ENCODE results near the gene HOXB3.

DNA sequence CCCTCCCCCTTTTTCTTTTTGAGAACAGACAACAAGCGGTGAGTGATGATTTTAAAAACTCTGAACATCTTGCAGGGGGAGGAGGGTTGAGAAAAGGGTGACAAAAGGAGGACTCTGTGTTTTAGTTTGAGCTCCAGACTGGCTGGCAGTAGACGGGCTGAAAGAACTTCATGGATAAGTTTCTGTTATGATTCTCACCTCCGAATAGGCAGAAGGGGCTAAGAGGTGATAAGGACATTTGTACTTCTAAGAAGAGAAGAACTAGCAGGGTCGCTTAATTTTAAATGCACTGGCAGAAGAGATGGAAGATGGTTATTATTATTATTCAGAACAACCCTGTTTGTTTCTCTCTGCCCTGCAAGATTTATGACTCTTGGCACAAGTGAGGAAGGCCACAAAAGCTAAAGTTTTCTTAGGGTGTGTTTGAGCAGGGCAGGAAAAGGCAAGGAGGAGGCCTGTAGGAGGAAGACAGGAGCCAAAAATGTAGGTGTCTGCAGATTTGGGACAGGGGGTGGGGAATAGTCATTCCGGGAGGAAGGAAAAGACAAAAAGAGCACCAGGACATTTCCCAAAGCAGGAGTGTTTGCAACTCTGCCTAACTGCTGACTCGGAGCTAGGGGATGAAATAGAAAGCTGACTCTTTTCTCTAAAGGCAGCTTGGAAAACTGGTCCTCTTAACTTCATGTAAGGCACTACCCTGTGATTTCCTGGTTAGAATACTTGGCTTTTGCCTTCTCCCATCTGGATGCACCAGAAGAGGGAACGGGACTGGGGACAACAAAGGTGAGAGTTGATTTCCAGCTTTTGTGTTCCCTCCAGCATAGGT lies 33.3 kb downstream of the HOXB3 start:
- TF ChIP-seq, protein P1, sequence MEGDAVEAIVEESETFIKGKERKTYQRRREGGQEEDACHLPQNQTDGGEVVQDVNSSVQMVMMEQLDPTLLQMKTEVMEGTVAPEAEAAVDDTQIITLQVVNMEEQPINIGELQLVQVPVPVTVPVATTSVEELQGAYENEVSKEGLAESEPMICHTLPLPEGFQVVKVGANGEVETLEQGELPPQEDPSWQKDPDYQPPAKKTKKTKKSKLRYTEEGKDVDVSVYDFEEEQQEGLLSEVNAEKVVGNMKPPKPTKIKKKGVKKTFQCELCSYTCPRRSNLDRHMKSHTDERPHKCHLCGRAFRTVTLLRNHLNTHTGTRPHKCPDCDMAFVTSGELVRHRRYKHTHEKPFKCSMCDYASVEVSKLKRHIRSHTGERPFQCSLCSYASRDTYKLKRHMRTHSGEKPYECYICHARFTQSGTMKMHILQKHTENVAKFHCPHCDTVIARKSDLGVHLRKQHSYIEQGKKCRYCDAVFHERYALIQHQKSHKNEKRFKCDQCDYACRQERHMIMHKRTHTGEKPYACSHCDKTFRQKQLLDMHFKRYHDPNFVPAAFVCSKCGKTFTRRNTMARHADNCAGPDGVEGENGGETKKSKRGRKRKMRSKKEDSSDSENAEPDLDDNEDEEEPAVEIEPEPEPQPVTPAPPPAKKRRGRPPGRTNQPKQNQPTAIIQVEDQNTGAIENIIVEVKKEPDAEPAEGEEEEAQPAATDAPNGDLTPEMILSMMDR (IDR thresholded peaks at IDR 0.05), result no peak
- TF ChIP-seq POLR2A (IDR thresholded peaks at IDR 0.05), result no peak
